ENCODE results near the gene CX3CR1.
"Not testable (repeated sequence)": the region's sequence is repeated elsewhere in the genome, so short reads cannot be mapped to it uniquely, and the experiment has no call there.

CX3CR1 gene

GRCh38 chr3:39323494-39323893 lies 43.7 kb upstream of the CX3CR1 start:
- Histone ChIP-seq H3K4me3 (replicated peaks; ENCODE audit: low read depth, low read length) (no peak overlapping the region), H3K27me3 (replicated peaks; ENCODE audit: control insufficient read depth, insufficient read depth, low read length) (no peaks in the 10 kb centered on the region), H3K36me3 (ENCODE audit: control insufficient read depth, insufficient read depth, low read length) (no peaks in the 10 kb centered on the region)
- DNase-seq (ENCODE audit: extremely low read depth, insufficient read length) = no peak
- TF ChIP-seq, protein P1, sequence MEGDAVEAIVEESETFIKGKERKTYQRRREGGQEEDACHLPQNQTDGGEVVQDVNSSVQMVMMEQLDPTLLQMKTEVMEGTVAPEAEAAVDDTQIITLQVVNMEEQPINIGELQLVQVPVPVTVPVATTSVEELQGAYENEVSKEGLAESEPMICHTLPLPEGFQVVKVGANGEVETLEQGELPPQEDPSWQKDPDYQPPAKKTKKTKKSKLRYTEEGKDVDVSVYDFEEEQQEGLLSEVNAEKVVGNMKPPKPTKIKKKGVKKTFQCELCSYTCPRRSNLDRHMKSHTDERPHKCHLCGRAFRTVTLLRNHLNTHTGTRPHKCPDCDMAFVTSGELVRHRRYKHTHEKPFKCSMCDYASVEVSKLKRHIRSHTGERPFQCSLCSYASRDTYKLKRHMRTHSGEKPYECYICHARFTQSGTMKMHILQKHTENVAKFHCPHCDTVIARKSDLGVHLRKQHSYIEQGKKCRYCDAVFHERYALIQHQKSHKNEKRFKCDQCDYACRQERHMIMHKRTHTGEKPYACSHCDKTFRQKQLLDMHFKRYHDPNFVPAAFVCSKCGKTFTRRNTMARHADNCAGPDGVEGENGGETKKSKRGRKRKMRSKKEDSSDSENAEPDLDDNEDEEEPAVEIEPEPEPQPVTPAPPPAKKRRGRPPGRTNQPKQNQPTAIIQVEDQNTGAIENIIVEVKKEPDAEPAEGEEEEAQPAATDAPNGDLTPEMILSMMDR (IDR thresholded peaks at IDR 0.05; ENCODE audit: insufficient read depth, low read length, poor library complexity, severe bottlenecking) = no peak

- DNase-seq (ENCODE audit: extremely low read depth, insufficient read length) = no peak
- Histone ChIP-seq H3K36me3 (ENCODE audit: control insufficient read depth, insufficient read depth, low read length) (no peaks in the 10 kb centered on the region), H3K27me3 (replicated peaks; ENCODE audit: control insufficient read depth, insufficient read depth, low read length) (no peaks in the 10 kb centered on the region), H3K4me3 (replicated peaks; ENCODE audit: low read depth, low read length) (no peak overlapping the region)
- TF ChIP-seq, protein P1 (IDR thresholded peaks at IDR 0.05; ENCODE audit: insufficient read depth, low read length, poor library complexity, severe bottlenecking) = no peak
Measured at GRCh38 chr3:39322936-39323335, 43.1 kb upstream of the CX3CR1 start.

DNA sequence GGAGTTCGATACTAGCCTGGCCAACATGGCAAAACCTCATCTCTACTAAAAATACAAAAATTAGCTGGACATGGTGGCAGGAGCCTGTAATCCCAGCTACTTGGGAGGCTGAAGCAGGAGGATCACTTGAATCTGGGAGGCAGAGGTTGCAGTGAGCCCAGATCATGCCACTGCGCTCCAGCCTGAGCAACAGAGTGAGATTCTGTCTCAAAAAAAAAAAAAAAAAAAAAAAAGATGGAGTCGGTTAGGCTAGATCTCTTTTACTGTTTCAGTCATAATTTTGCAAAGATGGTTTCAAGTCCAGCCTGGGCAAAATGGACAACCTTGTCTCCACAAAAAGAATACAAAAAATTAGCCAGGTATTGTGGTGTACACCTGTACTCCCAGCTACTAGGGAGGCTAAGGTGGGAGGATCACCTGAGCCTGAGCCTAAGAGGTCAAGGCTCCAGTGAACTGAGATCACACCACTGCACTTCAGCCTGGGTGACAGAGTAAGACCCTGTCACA lies 42.4 kb upstream of the CX3CR1 start:
- H3K4me3 ChIP-seq (replicated peaks; ENCODE audit: low read depth, low read length); DNase-seq (ENCODE audit: extremely low read depth, insufficient read length); H3K36me3 ChIP-seq (ENCODE audit: control insufficient read depth, insufficient read depth, low read length); H3K27me3 ChIP-seq (replicated peaks; ENCODE audit: control insufficient read depth, insufficient read depth, low read length): not testable (repeated sequence)

GRCh38 chr3:39321574-39321983 lies 41.7 kb upstream of the CX3CR1 start:
- not testable (repeated sequence) for H3K4me3 ChIP-seq (replicated peaks; ENCODE audit: low read depth, low read length); H3K36me3 ChIP-seq (ENCODE audit: control insufficient read depth, insufficient read depth, low read length); H3K27me3 ChIP-seq (replicated peaks; ENCODE audit: control insufficient read depth, insufficient read depth, low read length); DNase-seq (ENCODE audit: extremely low read depth, insufficient read length)

DNA sequence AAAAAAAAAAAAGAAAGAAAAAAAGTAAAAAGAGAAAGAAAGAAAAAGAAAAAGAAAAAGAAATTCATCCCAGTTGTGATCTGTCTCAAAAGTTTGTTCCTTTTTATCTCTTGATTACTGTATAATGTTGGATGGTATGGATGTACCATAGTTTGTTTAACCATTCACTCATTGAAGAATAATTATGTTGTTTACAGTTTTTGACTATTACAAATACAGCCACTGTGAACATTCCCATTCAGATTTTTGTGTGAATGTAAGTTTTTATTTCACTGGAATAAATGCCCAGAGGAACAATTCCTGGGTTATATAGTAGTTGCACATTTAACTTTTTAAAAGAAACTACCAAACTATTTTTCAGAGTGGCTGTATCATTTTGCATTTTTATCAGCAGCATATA lies 39.4 kb upstream of the CX3CR1 start:
- DNase-seq (ENCODE audit: extremely low read depth, insufficient read length) = no peak
- no peaks in the 10 kb centered on the region for H3K36me3 ChIP-seq (ENCODE audit: control insufficient read depth, insufficient read depth, low read length)
- TF ChIP-seq, protein P1 (IDR thresholded peaks at IDR 0.05; ENCODE audit: insufficient read depth, low read length, poor library complexity, severe bottlenecking) = no peak

GRCh38 chr3:39318301-39318700 lies 38.5 kb upstream of the CX3CR1 start:
- no peak for DNase-seq (ENCODE audit: extremely low read depth, insufficient read length)
- no peaks in the 10 kb centered on the region for H3K36me3 ChIP-seq (ENCODE audit: control insufficient read depth, insufficient read depth, low read length)
- TF ChIP-seq, protein P1 (IDR thresholded peaks at IDR 0.05; ENCODE audit: insufficient read depth, low read length, poor library complexity, severe bottlenecking) = no peak
- H3K27me3 ChIP-seq (replicated peaks; ENCODE audit: control insufficient read depth, insufficient read depth, low read length) = no peaks in the 10 kb centered on the region
- H3K4me3 ChIP-seq (replicated peaks; ENCODE audit: low read depth, low read length) = no peak overlapping the region

More for the DNA sequence above, 39.4 kb upstream of the CX3CR1 start:
- Histone ChIP-seq H3K27me3 (replicated peaks; ENCODE audit: control insufficient read depth, insufficient read depth, low read length) (no peaks in the 10 kb centered on the region), H3K4me3 (replicated peaks; ENCODE audit: low read depth, low read length) (no peak overlapping the region)

DNA sequence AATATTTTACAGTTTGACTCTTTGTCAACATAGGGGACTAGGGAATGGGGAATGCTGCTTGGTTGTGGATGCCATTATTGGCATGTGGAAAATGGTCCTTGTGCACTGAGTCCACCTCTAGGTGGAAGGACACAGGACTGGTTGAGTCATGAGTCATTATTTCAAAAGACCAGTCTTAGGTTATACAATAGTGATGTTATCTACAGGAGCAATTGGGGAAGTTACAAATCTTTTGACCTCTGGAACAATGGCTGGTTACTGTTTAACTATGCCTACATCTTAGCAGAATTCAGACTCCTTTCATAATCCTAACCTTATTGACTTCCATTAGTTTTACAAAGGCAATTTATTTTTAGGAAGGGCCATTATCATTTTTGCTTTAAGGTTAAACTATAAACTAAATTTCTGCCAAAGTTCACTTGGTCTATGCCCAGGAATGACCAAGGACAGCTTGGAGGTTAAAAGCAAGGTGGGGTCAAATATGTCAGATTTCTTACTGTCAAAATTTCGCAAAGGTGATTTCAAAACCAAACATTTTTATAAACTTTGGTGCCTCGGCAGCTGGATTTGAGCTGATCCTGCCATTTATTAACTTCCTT lies 37.8 kb upstream of the CX3CR1 start:
- no peak for DNase-seq (ENCODE audit: extremely low read depth, insufficient read length)
- H3K27me3 ChIP-seq (replicated peaks; ENCODE audit: control insufficient read depth, insufficient read depth, low read length) = no peaks in the 10 kb centered on the region

More for the DNA sequence above, 37.8 kb upstream of the CX3CR1 start:
- Histone ChIP-seq H3K36me3 (ENCODE audit: control insufficient read depth, insufficient read depth, low read length) (no peaks in the 10 kb centered on the region), H3K4me3 (replicated peaks; ENCODE audit: low read depth, low read length) (no peak overlapping the region)
- TF ChIP-seq, protein P1 (IDR thresholded peaks at IDR 0.05; ENCODE audit: insufficient read depth, low read length, poor library complexity, severe bottlenecking) = no peak

Measured in GM06990 (cell line).